ENCODE measurements around the gene HAS3.
"Not testable (repeated sequence)": the region's sequence is repeated elsewhere in the genome, so short reads cannot be mapped to it uniquely, and the experiment has no call there.

Gene HAS3

DNA sequence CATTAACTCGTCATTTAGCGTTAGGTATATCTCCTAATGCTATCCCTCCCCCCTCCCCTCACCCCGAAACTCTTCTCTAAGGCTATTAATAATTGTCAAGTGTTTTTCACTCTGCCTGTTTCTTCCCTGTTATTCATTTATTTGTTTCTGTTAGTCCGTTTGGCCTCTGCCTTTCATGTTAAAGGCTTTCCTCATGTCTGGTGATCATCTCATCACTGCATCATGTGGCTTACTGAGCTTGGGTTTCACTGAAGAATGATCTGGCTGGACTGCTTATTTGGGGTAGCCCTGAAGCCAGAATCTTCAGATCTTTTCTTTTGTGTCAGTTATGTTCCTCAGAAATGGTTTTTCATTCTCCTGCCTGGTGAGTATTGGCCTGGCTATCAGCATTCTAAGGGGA, 36.5 kb downstream of the HAS3 start:
- no peak for DNase-seq (ENCODE audit: low read depth in 2 of 2, low spot score in 1 of 2)

DNA sequence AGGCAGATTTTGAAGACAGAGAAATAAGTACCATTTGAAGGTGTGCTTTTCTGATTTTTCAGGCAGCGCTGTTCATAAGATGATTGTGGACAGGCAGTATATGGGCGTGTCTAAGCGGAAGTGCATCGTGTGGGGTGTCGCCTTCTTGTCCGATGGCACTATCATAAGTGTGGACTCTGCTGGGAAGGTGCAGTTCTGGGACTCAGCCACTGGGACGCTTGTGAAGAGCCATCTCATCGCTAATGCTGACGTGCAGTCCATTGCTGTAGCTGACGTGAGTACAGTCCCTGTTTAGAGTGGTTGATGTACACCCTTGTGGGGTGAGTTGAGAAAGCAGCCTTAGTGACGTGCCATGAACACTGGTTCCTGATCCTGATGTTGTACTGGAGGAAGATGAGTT, 37.7 kb downstream of the HAS3 start:
- no peak for DNase-seq (ENCODE audit: low read depth in 2 of 2, low spot score in 1 of 2)

DNA sequence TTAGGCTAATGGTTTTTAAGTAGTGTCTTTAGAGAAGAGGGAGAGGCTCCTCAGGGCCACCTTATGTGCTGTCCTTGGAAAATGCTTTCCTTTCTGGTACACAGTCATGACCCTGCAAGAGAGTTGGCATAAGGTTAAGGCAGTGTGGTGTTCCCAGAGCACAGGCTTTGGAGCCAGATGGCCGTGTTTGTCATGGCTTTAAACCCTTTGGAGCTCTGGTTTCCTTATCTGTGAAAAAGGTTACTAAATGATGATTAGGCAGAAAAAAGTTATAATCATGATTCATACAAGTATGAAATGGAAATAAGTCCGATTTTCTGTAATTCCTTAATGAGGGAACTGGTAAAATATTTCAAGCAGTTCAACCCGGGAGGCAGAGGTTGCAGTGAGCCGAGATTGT, 40.2 kb downstream of the HAS3 start:
- no peak for DNase-seq (ENCODE audit: low read depth in 2 of 2, low spot score in 1 of 2)

DNA sequence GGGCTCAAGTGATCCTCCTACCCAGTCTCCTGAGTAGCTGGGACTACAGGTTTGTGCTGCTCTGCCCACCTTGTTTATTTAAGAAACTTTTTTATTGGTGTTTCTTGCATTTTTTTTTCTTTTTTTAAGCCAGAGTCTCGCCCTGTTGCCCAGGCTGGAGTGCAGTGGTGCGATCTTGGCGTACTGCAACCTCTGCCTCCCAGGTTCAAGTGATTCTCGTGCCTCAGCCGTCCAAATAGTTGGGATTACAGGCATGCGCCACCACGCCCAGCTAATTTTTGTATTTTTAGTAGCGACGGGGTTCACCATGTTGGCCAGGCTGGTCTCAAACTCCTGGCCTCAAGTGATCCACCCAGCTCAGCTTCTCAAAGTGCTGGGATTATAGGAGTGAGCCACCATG, 44.2 kb downstream of the HAS3 start:
- not testable (repeated sequence) for DNase-seq (ENCODE audit: low read depth in 2 of 2, low spot score in 1 of 2)

DNA sequence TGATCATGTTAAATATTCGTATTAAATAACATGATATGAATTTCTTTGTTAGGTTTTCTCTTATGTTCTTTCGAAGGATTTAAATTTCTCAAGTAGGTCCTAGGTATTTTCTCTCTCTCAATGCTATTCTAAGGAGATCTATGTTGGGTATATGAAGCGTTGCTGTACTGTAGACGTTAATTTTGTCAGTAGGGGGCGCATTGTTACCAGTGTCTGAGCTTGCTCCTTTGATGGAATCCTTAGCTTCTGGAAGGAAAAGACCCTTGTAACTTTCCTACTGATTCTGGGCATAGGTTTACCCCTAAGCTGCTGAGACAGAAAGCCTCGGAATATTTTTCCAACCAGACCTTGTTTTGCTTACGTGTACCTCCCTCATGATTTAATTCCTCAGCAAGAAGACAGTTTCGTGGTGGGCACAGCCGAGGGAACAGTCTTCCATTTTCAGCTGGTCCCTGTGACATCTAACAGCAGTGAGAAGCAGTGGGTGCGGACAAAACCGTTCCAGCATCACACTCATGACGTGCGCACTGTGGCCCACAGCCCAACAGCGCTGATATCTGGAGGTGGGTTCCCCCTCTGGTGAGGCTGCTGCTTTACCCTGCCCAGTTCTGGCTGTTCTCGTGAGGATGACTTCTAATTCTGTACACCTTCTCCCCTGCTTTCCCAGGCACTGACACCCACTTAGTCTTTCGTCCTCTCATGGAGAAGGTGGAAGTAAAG, 44.9 kb downstream of the HAS3 start:
- DNase-seq (ENCODE audit: low read depth in 2 of 2, low spot score in 1 of 2) = peak in 1 of 2 donors; percentile 25

DNA sequence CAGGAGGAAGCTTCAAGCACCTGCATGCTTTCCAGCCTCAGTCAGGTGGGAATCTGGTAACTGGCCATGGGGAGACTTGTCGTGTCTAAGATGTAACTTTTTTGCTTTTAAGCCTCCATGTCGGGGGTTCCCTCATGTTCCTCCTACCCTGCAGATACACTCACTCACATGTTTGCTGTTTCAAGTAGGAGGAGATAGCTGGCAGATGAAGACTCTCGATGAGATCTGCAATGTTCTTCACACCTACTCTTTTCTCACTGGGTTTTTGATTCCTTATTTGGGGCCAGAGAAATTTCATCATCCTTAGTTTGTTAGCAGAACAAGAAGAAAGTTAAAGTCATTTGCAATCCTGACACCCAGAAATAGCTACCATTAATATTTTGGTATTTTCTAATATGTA, 51.7 kb downstream of the HAS3 start:
- no peak for DNase-seq (ENCODE audit: low read depth in 2 of 2, low spot score in 1 of 2)

DNA sequence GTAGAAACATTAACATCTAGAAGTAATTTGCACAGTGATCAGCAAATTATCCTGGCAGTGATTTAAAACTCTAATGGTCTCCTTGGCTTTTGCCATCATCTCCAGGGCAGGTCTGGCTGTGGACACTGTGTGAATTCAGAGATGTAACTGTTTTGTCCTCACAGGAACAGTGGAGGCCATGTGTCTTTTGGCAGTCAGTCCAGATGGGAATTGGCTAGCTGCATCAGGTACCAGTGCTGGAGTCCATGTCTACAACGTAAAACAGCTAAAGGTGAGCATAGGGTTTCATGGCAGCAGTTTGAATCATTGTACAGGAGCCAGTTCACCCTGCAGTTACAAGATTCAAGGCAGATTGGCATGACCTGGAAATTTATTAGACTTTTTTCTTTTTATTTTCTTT, 54.7 kb downstream of the HAS3 start:
- no peak for DNase-seq (ENCODE audit: low read depth in 2 of 2, low spot score in 1 of 2)

DNA sequence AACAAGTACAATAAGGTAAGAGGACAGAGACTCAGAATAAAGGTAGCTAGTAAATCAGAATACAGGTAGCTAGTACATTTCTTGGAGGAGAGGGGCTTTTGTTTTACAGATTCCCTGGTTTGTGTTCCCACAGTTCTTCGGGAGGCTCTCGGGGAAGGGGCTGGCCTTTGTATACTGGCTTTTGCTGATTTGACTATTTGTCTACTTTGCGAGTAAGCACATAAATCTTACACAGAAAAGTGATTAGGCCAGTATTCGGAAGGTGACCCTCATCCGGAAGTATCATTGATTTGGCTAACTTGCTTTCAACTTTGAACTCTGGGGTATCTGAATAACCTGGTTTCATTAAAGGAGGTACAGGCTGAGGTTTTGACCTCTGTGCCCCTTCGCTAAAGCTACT, 60.1 kb downstream of the HAS3 start:
- DNase-seq (ENCODE audit: low read depth in 2 of 2, low spot score in 1 of 2) = no peak

DNA sequence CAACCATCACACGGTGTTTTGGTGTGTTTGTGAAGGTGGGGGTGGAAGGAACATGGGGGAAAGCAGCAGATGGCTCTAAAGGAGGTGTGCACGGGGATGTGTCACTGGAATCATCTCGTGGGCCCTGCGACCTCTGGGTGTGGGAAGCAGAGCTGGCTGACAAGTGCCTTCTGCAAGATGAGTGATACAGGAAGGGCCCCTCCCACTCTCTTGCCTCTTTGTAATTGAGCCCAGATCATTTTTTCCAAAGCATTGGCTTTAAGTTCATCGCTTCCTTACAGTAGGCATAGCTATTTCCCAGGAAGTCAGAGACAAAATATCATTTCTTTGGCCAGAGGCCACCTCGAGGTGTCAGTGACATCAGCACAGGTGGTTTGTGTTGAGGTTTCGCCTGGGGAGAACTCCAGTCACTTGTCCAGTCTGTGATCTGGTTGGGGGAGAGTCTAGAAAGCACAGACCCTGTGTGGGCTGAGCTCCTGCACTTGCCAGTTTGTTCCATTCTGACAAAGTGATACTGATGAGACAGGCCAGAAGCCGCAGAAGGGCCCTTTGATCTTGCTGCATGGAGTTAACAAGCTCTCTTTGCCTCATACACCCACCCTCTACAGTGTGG, 60.9 kb downstream of the HAS3 start:
- peak in 1 of 2 donors; percentile 8 for DNase-seq (ENCODE audit: low read depth in 2 of 2, low spot score in 1 of 2)

DNA sequence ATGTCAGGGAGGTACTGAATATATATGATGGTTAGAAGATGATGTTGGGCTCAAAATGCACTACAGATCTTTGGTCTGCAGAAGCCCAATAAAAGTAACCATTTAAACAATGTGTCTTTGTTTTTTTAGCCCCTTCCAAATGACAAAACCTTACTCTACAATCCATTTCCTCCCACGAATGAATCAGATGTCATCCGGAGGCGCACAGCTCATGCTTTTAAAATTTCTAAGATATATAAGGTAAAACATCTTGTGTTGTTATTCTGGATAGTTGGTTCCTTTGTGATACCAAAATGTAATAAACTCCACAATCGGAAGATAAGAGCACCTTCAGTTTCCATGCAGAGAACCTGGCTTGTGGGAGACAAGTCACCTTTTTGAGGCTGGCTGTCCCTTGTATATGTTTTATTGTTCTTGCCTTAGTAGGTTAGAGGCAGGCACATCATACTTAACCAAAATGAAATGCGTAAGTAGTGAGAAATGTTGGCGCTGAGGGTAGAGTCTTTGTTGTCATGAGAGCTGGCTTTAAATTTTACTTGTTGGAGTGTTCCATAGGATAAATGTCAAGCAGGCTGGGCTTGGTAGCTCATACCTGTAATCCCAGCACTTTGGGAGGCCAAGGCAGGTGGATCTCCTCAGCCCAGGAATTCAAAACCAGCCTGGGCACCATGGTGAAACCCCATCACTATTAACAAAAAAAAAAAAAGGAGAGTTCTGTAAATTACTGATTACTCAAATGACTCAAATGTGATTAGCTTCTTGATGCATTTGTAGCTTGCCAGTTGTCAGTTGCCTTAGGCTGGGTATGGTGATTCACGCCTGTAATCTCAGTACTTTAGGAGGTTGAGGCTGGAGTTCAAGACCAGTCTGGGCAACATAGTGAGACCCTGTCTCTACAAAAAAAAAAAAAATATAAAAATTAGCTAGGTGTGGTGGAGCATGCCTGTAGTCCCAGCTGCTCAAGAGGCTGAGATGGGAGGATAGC, 61.8 kb downstream of the HAS3 start:
- DNase-seq (ENCODE audit: low read depth in 2 of 2, low spot score in 1 of 2) = no peak
